Endothelial cell of umbilical vein (primary cell): ENCODE results near the gene PTPRO. TPM values are rescaled to one million over a fixed set of nuclear protein-coding genes. Genes with fewer than 3 reads are reported as not detected.

Source experiments
- BruUV-seq: library from RNA; stranded (reverse); fragments of 400-500 nt; replicated peaks from 2 replicates; lab custom pipeline; 2021; lab: Mats Ljungman, UMichigan
- CTCF ChIA-PET: fragments of 300-600, 350-600 bp; sonication (Branson Sonifier 250); formaldehyde crosslinking; loops from one replicate; lab custom pipeline; 2021; ENCODE audit warnings: antibody characterized with exemption, inconsistent platforms; lab: Charles Lee
- POLR2A ChIA-PET: fragments of 300-600, 350-600 bp; sonication (Branson Sonifier 250); formaldehyde crosslinking; loops from one replicate; lab custom pipeline; 2021; ENCODE audit warnings: antibody characterized with exemption, inconsistent platforms; lab: Charles Lee
- DNase-seq: peaks from one replicate; pipeline ENCODE4 v3.0.0-alpha.2; 2011; ENCODE audit warnings: low read depth, low spot score
- FAIRE-seq: peaks from 2 replicates; lab custom pipeline; 2011; peaks lifted over from hg19 to GRCh38; lab: Jason Lieb, UNC
- H2AFZ ChIP-seq: 2 replicates; pipeline ENCODE4 v1.6.0; 2012; ENCODE audit warnings: low read depth, low read length, control low read depth, inconsistent platforms
- H3K27ac ChIP-seq: 2 replicates; pipeline ENCODE4 v1.5.1; 2011; ENCODE audit warnings: low read depth, mild to moderate bottlenecking, control low read depth, low read length, moderate library complexity; ENCODE audit not compliant: insufficient read depth
- H3K27me3 ChIP-seq, 2 experiments: 2 replicates each; pipeline versions ENCODE4 v1.6.0 to v1.6.1; 2011; ENCODE audit warnings: low read length in 2 of 2, mixed read lengths in 1 of 2; ENCODE audit not compliant: control insufficient read depth in 2 of 2, insufficient read depth in 2 of 2
- H3K36me3 ChIP-seq, 2 experiments: 2 replicates in 1 of 2; 3 replicates in 1 of 2; pipeline ENCODE4 v1.5.1; 2011; ENCODE audit warnings: low read length in 2 of 2, mild to moderate bottlenecking in 1 of 2, moderate library complexity in 1 of 2; ENCODE audit not compliant: control insufficient read depth in 2 of 2, insufficient read depth in 2 of 2; ENCODE audit errors: extremely low read depth in 1 of 2
- H3K4me1 ChIP-seq: 3 replicates; pipeline ENCODE4 v1.5.1; 2011; ENCODE audit warnings: mild to moderate bottlenecking, low read length; ENCODE audit not compliant: control insufficient read depth, insufficient read depth; ENCODE audit errors: extremely low read depth
- H3K4me2 ChIP-seq: 2 replicates; pipeline ENCODE4 v1.6.1; 2011; ENCODE audit warnings: low read length, control low read depth, mixed read lengths; ENCODE audit not compliant: insufficient read depth
- H3K4me3 ChIP-seq, 3 experiments: fragments of 200-600 bp in 1 of 3; sonication (generic), shearing (Covaris generic) in 1 of 3; replicated peaks in 1 of 3; 2 replicates each; pipeline ENCODE4 v1.5.1; 2011 to 2016; ENCODE audit warnings: control low read depth in 3 of 3, low read length in 3 of 3, mild to moderate bottlenecking in 2 of 3, inconsistent platforms in 1 of 3, low read depth in 1 of 3, moderate library complexity in 1 of 3; ENCODE audit not compliant: insufficient read depth in 1 of 3
- H3K79me2 ChIP-seq: 2 replicates; pipeline ENCODE4 v1.6.0; 2012; ENCODE audit warnings: low read length, inconsistent platforms; ENCODE audit not compliant: control insufficient read depth, insufficient read depth
- H3K9ac ChIP-seq: replicated peaks from 2 replicates; pipeline ENCODE3; 2011; ENCODE audit warnings: low read length, control low read depth; ENCODE audit not compliant: insufficient read depth; ENCODE audit errors: extremely low read depth
- H3K9me1 ChIP-seq: replicated peaks from 3 replicates; pipeline ENCODE4 v1.6.0; 2011; ENCODE audit warnings: mild to moderate bottlenecking, low read length; ENCODE audit not compliant: control insufficient read depth, insufficient read depth; ENCODE audit errors: extremely low read depth
- H3K9me3 ChIP-seq: replicated peaks from 2 replicates; pipeline ENCODE4 v1.5.1; 2012; ENCODE audit warnings: low read length, inconsistent platforms; ENCODE audit not compliant: control insufficient read depth, insufficient read depth
- H4K20me1 ChIP-seq: replicated peaks from 2 replicates; pipeline ENCODE3; 2011; ENCODE audit warnings: mild to moderate bottlenecking, low read length; ENCODE audit not compliant: control insufficient read depth, insufficient read depth; ENCODE audit errors: extremely low read depth
- CTCF ChIP-seq, 2 donors: IDR thresholded peaks; 1 replicate in 1 of 2; 2 replicates in 1 of 2; pipeline ENCODE4 v1.5.1; 2011; ENCODE audit warnings: low read length in 2 of 2, mild to moderate bottlenecking in 2 of 2, moderate library complexity in 2 of 2, control low read depth in 1 of 2, inconsistent platforms in 1 of 2, low read depth in 1 of 2; ENCODE audit not compliant: insufficient read depth in 1 of 2; ENCODE audit errors: extremely low read depth in 1 of 2
- EZH2 ChIP-seq: IDR thresholded peaks from 2 replicates; pipeline ENCODE4 v1.6.1; 2012; ENCODE audit warnings: borderline replicate concordance, low read depth, mild to moderate bottlenecking, moderate library complexity, low read length, inconsistent platforms; ENCODE audit not compliant: severe bottlenecking
- FOS ChIP-seq: IDR thresholded peaks from 2 replicates; pipeline ENCODE4 v1.6.1; 2011; ENCODE audit warnings: mild to moderate bottlenecking, low read length, moderate library complexity, borderline replicate concordance; ENCODE audit not compliant: insufficient read depth
- GATA2 ChIP-seq: IDR thresholded peaks from 2 replicates; pipeline ENCODE4 v1.7.0; 2011; ENCODE audit warnings: low read depth, mild to moderate bottlenecking, moderate library complexity, mixed read lengths, low read length; ENCODE audit not compliant: insufficient read length, insufficient read depth
- JUN ChIP-seq: IDR thresholded peaks from 2 replicates; pipeline ENCODE4 v1.6.1; 2011; ENCODE audit warnings: borderline replicate concordance, low read depth; ENCODE audit not compliant: insufficient read length, insufficient read depth
- MAX ChIP-seq: IDR thresholded peaks from 2 replicates; pipeline ENCODE4 v1.6.1; 2011; ENCODE audit not compliant: insufficient read depth, insufficient read length
- MYC ChIP-seq: IDR thresholded peaks from one replicate; pipeline ENCODE4 v1.6.1; 2011; ENCODE audit warnings: mild to moderate bottlenecking, low read depth, low read length
- POLR2A ChIP-seq: IDR thresholded peaks from 2 replicates; pipeline ENCODE4 v1.6.1; 2012; ENCODE audit warnings: low read depth, mild to moderate bottlenecking, control low read depth, low read length
- POLR2AphosphoS5 ChIP-seq: IDR thresholded peaks from 2 replicates; pipeline ENCODE4 v1.6.1; 2012; ENCODE audit warnings: low read depth, mild to moderate bottlenecking, control low read depth, low read length, moderate library complexity; ENCODE audit not compliant: insufficient read depth
- dilution Hi-C: fragments of 300-500 bp; cut with MboI; formaldehyde crosslinking; loops from one replicate; pipeline ENCODE4 v1.15.0; 2019; ENCODE audit warnings: low sequenced_read_pairs; ENCODE audit not compliant: extremely low pct_ligation_motif_present
- intact Hi-C: fragments of 100-400 bp; cut with micrococcal nuclease; formaldehyde crosslinking; loops from one replicate; pipeline ENCODE4 v1.10.0; 2022
- polyA plus RNA-seq, 4 experiments: library from polyadenylated mRNA; depleted of rRNA in 3 of 4; stranded (reverse) in 3 of 4; unstranded in 1 of 4; fragments of >200 nt; gene quantifications; 2 replicates each; pipeline versions ENCODE4 v1.2.1 to v1.2.3, GENCODE V29; 2011 to 2012; ENCODE audit warnings: missing spikeins in 1 of 4
- total RNA-seq: library from RNA; stranded (reverse); gene quantifications from 2 replicates; pipeline ENCODE4 v1.2.3, GENCODE V29; 2021

Gene PTPRO
- total and polyA plus RNA-seq, 2 donors (not counting 3 experiments of a cell fraction or from before 2014, with no cell fraction given), result not detected

- TF ChIP-seq GATA2 (no peak), FOS (peak; percentile 31), POLR2A (no peak), MAX (no peak), EZH2 (no peak)
- H3K79me2 ChIP-seq, result no peaks in the 10 kb centered on the region
- peak; percentile 42 for DNase-seq
- POLR2A ChIA-PET, result no interaction called here
- H4K20me1 ChIP-seq, result no peaks in the 10 kb centered on the region
- H2AFZ ChIP-seq, result peak overlapping the region; percentile 47
- FAIRE-seq, result no peak
- peak overlapping the region; percentile 77 for H3K9ac ChIP-seq
- H3K27ac ChIP-seq, result peak overlapping the region; percentile 94
- no peaks in the 10 kb centered on the region for H3K9me1 ChIP-seq
- dilution Hi-C loops, result no loop called here
- H3K36me3 ChIP-seq, result no peaks in the 10 kb centered on the region
- H3K4me3 ChIP-seq, result no peak overlapping the region
- intact Hi-C loops, result loop anchor here (1.0 to 2.0 kb wide), 5 partner anchors 8 to 253 kb away; partner anchors contain the start of genes EPS8 and STRAP
- no TSS peak for BruUV-seq
- CTCF ChIA-PET, result interaction anchor here (0.7 to 2.5 kb wide), 4 partner anchors 9 to 40 kb away, joined by 4 to 7 read pairs (median 4); no protein-coding TSS in a partner anchor
- no peaks in the 10 kb centered on the region for H3K9me3 ChIP-seq
- peaks cover 60% of the 10 kb centered on the region for H3K4me1 ChIP-seq
- no peaks in the 10 kb centered on the region for H3K27me3 ChIP-seq
- H3K4me2 ChIP-seq, result peak overlapping the region; percentile 85
Measured at GRCh38 chr12:15629761-15630160, 307.5 kb downstream of the PTPRO start.

GRCh38 chr12:15631007-15631715 is 308.9 kb downstream of the PTPRO start:
- H3K27me3 ChIP-seq, result no peaks in the 10 kb centered on the region
- H3K36me3 ChIP-seq, result no peaks in the 10 kb centered on the region
- DNase-seq (no peak), FAIRE-seq (no peak)
- no peak overlapping the region for H3K4me2 ChIP-seq
- no peaks in the 10 kb centered on the region for H3K9me1 ChIP-seq
- intact Hi-C loops, result no loop called here
- CTCF ChIA-PET, result no interaction called here
- H3K4me1 ChIP-seq, result peaks cover 69% of the 10 kb centered on the region
- dilution Hi-C loops, result no loop called here
- TF ChIP-seq POLR2A, result no peak
- no peak for TF ChIP-seq POLR2AphosphoS5
- no peak for TF ChIP-seq GATA2
- no peak for TF ChIP-seq EZH2
- no peak for TF ChIP-seq MYC
- TF ChIP-seq CTCF (IDR thresholded peaks at IDR 0.05; ENCODE audit: extremely low read depth in 1 of 2, insufficient read depth in 1 of 2, low read depth in 1 of 2, low read length in 2 of 2), result no peak
- no peak for TF ChIP-seq FOS
- no peak for TF ChIP-seq JUN
- no peak for TF ChIP-seq MAX
- H3K9me3 ChIP-seq, result no peaks in the 10 kb centered on the region
- no peaks in the 10 kb centered on the region for H4K20me1 ChIP-seq
- no peak overlapping the region for H3K9ac ChIP-seq
- H3K79me2 ChIP-seq, result no peaks in the 10 kb centered on the region
- POLR2A ChIA-PET, result no interaction called here
- no peak overlapping the region for H3K4me3 ChIP-seq
- no peak overlapping the region for H2AFZ ChIP-seq
- peak overlapping the region; percentile 94 for H3K27ac ChIP-seq
- no TSS peak for BruUV-seq
